ENCODE measurements around the gene NTRK3. TPM values are rescaled to one million over a fixed set of nuclear protein-coding genes. Genes with fewer than 3 reads are reported as not detected.

The NTRK3 gene
- total and polyA plus RNA-seq, 9 donors: 1.8 to 7.9 (median 3.2) TPM

DNA sequence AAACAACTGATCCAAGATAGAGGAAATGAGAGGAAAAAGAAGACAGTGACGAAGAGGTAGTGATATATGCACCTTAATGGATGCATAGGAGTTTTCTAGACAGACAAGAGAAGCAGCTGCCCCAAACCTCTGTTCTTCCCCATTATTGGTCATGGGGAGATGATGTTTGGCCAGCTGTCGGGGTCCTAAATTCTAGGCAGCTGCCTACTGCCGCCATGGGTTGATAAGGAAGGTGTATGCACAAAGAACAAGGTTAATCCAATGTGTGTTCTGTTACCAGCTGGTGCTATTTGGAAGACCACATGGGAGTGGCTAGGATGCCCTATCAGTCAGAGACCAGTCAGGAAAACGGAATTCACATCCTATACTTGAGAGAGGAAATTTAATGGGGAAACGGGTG lies 47.4 kb downstream of the NTRK3 start:
- H3K36me3 ChIP-seq (ENCODE audit: control insufficient read depth, insufficient read depth, low read length): no peaks in the 10 kb centered on the region
- no peak overlapping the region for H3K4me3 ChIP-seq (ENCODE audit: low read length)
- 74% methylated on average over 3 of the region's 5 CpGs for WGBS (ENCODE audit: insufficient coverage)
- no peak overlapping the region for H3K27ac ChIP-seq (ENCODE audit: low read length)
- no peak for DNase-seq
- H3K9me3 ChIP-seq (replicated peaks; ENCODE audit: control insufficient read depth, low read depth, low read length): no peaks in the 10 kb centered on the region
- H3K4me1 ChIP-seq (ENCODE audit: control insufficient read depth, insufficient read depth, low read length): no peaks in the 10 kb centered on the region
- H3K27me3 ChIP-seq (ENCODE audit: control insufficient read depth, insufficient read depth, low read length): no peaks in the 10 kb centered on the region

DNA sequence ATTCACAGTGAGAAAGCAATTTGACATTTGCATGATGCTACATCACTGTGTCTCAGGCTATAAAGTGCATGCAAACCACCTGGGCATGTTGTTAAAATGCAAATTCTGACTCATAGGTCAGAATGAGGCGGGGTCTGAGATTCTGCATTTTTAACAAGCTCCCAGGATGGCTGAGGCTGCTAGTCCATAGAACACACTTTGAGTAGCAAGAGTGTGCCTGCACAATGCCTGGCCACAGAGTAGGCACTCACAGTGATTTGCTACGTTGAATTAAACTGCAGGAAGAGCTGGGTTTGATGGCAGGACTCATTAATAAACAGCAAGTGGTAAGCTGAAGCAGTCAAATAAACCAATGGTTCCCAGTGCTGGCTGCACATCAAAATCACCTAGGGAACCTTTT lies 48.1 kb downstream of the NTRK3 start:
- 50% methylated on average over 2 of the region's 2 CpGs for WGBS (ENCODE audit: insufficient coverage)

DNA sequence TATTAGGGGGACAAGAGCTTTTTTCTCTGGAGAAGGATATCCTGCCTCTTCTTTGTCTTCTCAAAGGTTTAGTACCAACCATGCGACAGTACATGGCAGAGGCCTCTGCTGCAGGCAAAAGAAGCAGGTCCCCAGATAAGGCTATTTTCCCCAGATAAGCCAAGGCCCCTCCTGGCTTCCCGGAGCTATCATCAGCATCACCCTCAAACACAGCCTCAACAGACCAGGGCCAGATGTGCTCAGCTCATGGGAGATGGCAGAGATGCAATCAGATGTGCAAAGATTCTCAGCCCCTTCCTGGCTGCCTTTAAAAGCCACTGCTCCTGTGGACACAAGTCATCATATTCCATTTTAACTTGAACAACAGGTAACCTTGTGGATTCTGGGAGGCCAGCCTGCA lies 49.0 kb downstream of the NTRK3 start:
- H3K36me3 ChIP-seq (ENCODE audit: control insufficient read depth, insufficient read depth, low read length): no peaks in the 10 kb centered on the region
- H3K4me3 ChIP-seq (ENCODE audit: low read length): no peak overlapping the region
- WGBS (ENCODE audit: insufficient coverage): 75% methylated on average over 2 of the region's 2 CpGs

More for the DNA sequence above, 48.1 kb downstream of the NTRK3 start:
- H3K27me3 ChIP-seq (ENCODE audit: control insufficient read depth, insufficient read depth, low read length): no peaks in the 10 kb centered on the region
- no peak for DNase-seq
- no peak overlapping the region for H3K4me3 ChIP-seq (ENCODE audit: low read length)
- H3K27ac ChIP-seq (ENCODE audit: low read length): no peak overlapping the region
- H3K9me3 ChIP-seq (replicated peaks; ENCODE audit: control insufficient read depth, low read depth, low read length): no peaks in the 10 kb centered on the region
- no peaks in the 10 kb centered on the region for H3K4me1 ChIP-seq (ENCODE audit: control insufficient read depth, insufficient read depth, low read length)
- H3K36me3 ChIP-seq (ENCODE audit: control insufficient read depth, insufficient read depth, low read length): no peaks in the 10 kb centered on the region

DNA sequence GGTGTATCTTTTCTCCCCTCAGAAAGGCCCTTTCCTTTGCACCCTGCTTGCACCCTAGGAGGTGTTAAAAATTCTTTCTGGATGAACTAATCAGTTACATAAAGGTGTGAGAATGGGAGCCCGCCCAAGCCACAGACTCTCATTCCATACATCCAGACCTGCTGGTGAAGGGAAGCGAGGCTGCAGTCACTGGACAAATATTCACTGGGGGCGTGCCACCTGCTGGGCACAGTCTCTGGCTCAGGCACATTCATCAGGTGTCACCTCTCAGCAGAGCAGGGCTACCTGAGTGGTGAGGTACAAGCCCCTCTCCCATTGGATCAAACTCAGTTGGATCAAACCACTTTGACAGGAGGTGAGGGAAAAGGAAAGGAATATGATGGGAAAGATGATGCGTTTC lies 52.0 kb downstream of the NTRK3 start:
- 63% methylated on average over 2 of the region's 4 CpGs for WGBS (ENCODE audit: insufficient coverage)
- Histone ChIP-seq H3K27ac (ENCODE audit: low read length) (no peak overlapping the region), H3K27me3 (ENCODE audit: control insufficient read depth, insufficient read depth, low read length) (no peaks in the 10 kb centered on the region), H3K9me3 (replicated peaks; ENCODE audit: control insufficient read depth, low read depth, low read length) (no peaks in the 10 kb centered on the region), H3K36me3 (ENCODE audit: control insufficient read depth, insufficient read depth, low read length) (no peaks in the 10 kb centered on the region), H3K4me3 (ENCODE audit: low read length) (no peak overlapping the region), H3K4me1 (ENCODE audit: control insufficient read depth, insufficient read depth, low read length) (peaks cover 16% of the 10 kb centered on the region)
- no peak for DNase-seq

More for the DNA sequence above, 49.0 kb downstream of the NTRK3 start:
- DNase-seq: no peak
- Histone ChIP-seq H3K27me3 (ENCODE audit: control insufficient read depth, insufficient read depth, low read length) (no peaks in the 10 kb centered on the region), H3K27ac (ENCODE audit: low read length) (no peak overlapping the region), H3K4me1 (ENCODE audit: control insufficient read depth, insufficient read depth, low read length) (peaks cover 4% of the 10 kb centered on the region), H3K9me3 (replicated peaks; ENCODE audit: control insufficient read depth, low read depth, low read length) (no peaks in the 10 kb centered on the region)

DNA sequence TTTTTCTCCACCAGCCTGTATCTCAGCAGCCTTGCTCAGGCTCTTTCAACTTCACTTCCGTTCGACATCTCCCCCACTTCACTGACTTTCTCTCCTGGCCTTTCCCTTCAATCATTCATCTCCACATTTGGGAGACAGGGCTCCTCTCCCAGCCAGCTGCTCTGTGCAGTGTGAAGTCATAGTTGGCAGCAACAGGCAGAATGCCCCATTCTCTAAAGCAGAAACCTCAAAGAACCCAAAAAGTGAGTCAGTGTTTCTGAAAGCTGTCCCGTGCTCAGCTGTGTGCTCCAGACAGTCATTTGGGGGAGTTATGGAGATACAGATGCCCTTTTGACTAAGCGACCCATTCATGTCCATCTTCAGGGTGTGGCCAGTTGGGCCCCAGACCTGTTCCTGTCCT lies 54.3 kb downstream of the NTRK3 start:
- no peaks in the 10 kb centered on the region for H3K9me3 ChIP-seq (replicated peaks; ENCODE audit: control insufficient read depth, low read depth, low read length)
- H3K27me3 ChIP-seq (ENCODE audit: control insufficient read depth, insufficient read depth, low read length): peaks cover 7% of the 10 kb centered on the region
- WGBS (ENCODE audit: insufficient coverage): no CpG with 5 or more reads among the region's 4 CpGs
- peak overlapping the region; percentile 33 for H3K27ac ChIP-seq (ENCODE audit: low read length)
- H3K4me1 ChIP-seq (ENCODE audit: control insufficient read depth, insufficient read depth, low read length): peaks cover 16% of the 10 kb centered on the region
- H3K4me3 ChIP-seq (ENCODE audit: low read length): no peak overlapping the region
- H3K36me3 ChIP-seq (ENCODE audit: control insufficient read depth, insufficient read depth, low read length): no peaks in the 10 kb centered on the region
- peak; percentile 68 for DNase-seq

- DNase-seq: no peak
- H3K4me3 ChIP-seq (ENCODE audit: low read length): no peak overlapping the region
- H3K4me1 ChIP-seq (ENCODE audit: control insufficient read depth, insufficient read depth, low read length): peaks cover 16% of the 10 kb centered on the region
- no CpG with 5 or more reads among the region's 3 CpGs for WGBS (ENCODE audit: insufficient coverage)
- H3K36me3 ChIP-seq (ENCODE audit: control insufficient read depth, insufficient read depth, low read length): no peaks in the 10 kb centered on the region
- H3K27ac ChIP-seq (ENCODE audit: low read length): no peak overlapping the region
- peaks cover 7% of the 10 kb centered on the region for H3K27me3 ChIP-seq (ENCODE audit: control insufficient read depth, insufficient read depth, low read length)
- no peaks in the 10 kb centered on the region for H3K9me3 ChIP-seq (replicated peaks; ENCODE audit: control insufficient read depth, low read depth, low read length)
These were observed 55.3 kb downstream of the NTRK3 start for GRCh38 chr15:88201207-88201606.

DNA sequence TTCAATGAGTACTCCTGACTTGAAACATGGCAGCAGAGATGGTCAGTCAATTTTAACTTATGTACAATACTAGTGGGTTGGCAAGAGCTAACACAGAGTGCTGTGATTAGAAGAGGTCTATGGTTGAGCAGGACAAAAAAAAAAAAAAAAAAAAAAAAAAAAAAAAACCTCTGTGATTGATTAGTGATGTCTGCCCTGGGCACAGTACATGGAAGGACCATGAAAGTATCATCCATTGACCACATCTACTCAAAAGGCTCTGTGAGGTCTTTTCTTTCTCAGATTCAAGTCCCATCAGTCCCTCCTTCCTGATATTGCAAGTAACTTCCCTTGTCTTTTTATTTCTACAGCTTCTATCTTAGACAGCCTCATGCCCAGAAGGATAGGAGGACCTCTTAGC lies 59.6 kb downstream of the NTRK3 start:
- H3K36me3 ChIP-seq (ENCODE audit: control insufficient read depth, insufficient read depth, low read length): no peaks in the 10 kb centered on the region
- H3K4me1 ChIP-seq (ENCODE audit: control insufficient read depth, insufficient read depth, low read length): peaks cover 9% of the 10 kb centered on the region

DNA sequence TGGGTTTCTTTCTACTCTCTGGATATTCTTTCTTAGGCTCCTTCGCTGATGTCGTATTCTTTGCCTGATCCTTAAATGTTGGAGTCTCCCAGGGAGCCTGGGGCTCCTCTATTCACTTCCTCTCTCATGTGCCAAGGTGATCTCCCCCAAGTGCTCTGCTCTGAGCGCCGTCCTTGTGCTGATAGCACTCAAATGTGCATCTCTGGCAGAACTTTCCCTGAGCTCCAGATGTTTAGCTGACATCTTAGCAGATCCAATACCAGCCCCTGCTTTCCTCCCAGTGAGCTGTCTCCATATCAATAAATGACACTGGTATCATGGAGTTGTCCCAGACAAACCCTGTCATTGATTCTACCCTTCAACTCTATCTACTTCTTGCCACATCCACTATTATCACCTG lies 62.4 kb downstream of the NTRK3 start:
- Histone ChIP-seq H3K36me3 (ENCODE audit: control insufficient read depth, insufficient read depth, low read length) (no peaks in the 10 kb centered on the region), H3K9me3 (replicated peaks; ENCODE audit: control insufficient read depth, low read depth, low read length) (no peaks in the 10 kb centered on the region), H3K4me1 (ENCODE audit: control insufficient read depth, insufficient read depth, low read length) (peaks cover 7% of the 10 kb centered on the region), H3K27ac (ENCODE audit: low read length) (no peak overlapping the region), H3K4me3 (ENCODE audit: low read length) (no peak overlapping the region), H3K27me3 (ENCODE audit: control insufficient read depth, insufficient read depth, low read length) (peaks cover 5% of the 10 kb centered on the region)
- 76% methylated on average over 4 of the region's 4 CpGs for WGBS (ENCODE audit: insufficient coverage)
- no peak for DNase-seq

More for the DNA sequence above, 59.6 kb downstream of the NTRK3 start:
- DNase-seq: no peak
- Histone ChIP-seq H3K27me3 (ENCODE audit: control insufficient read depth, insufficient read depth, low read length) (peaks cover 7% of the 10 kb centered on the region), H3K9me3 (replicated peaks; ENCODE audit: control insufficient read depth, low read depth, low read length) (no peaks in the 10 kb centered on the region), H3K27ac (ENCODE audit: low read length) (no peak overlapping the region), H3K4me3 (ENCODE audit: low read length) (no peak overlapping the region)

DNA sequence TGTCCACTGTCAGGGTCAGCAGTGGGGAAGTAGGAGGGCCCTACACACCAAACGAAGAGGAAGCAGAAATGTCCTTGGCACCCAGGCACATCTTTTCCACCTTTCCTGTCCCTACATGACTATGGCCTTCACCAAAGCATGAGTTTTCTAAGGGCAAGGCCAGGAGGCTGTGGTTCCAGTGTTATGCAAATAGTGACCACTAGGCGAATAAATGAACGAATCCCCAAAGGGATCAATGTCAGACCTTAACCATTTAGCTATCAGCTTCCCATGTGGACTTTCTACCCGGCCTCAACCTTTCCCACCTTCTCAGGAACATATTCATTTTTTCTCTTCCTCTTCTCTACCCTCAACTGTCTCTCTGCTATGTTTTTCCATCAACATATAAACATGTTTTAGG lies 63.1 kb downstream of the NTRK3 start:
- DNase-seq: no peak

GRCh38 chr15:88191812-88192165 lies 64.8 kb downstream of the NTRK3 start:
- Histone ChIP-seq H3K4me1 (ENCODE audit: control insufficient read depth, insufficient read depth, low read length) (peaks cover 9% of the 10 kb centered on the region), H3K27me3 (ENCODE audit: control insufficient read depth, insufficient read depth, low read length) (no peaks in the 10 kb centered on the region), H3K27ac (ENCODE audit: low read length) (no peak overlapping the region), H3K36me3 (ENCODE audit: control insufficient read depth, insufficient read depth, low read length) (no peaks in the 10 kb centered on the region), H3K9me3 (replicated peaks; ENCODE audit: control insufficient read depth, low read depth, low read length) (no peaks in the 10 kb centered on the region), H3K4me3 (ENCODE audit: low read length) (no peak overlapping the region)
- peak; percentile 40 for DNase-seq
- WGBS (ENCODE audit: insufficient coverage): 44% methylated on average over 8 of the region's 10 CpGs

More for the DNA sequence above, 63.1 kb downstream of the NTRK3 start:
- H3K36me3 ChIP-seq (ENCODE audit: control insufficient read depth, insufficient read depth, low read length): no peaks in the 10 kb centered on the region
- peaks cover 9% of the 10 kb centered on the region for H3K4me1 ChIP-seq (ENCODE audit: control insufficient read depth, insufficient read depth, low read length)
- WGBS (ENCODE audit: insufficient coverage): 58% methylated on average over 3 of the region's 4 CpGs
- no peak overlapping the region for H3K4me3 ChIP-seq (ENCODE audit: low read length)
- H3K27ac ChIP-seq (ENCODE audit: low read length): no peak overlapping the region
- peaks cover 3% of the 10 kb centered on the region for H3K27me3 ChIP-seq (ENCODE audit: control insufficient read depth, insufficient read depth, low read length)
- H3K9me3 ChIP-seq (replicated peaks; ENCODE audit: control insufficient read depth, low read depth, low read length): no peaks in the 10 kb centered on the region

GRCh38 chr15:88190232-88190631 lies 66.3 kb downstream of the NTRK3 start:
- 70% methylated on average over 1 of the region's 3 CpGs for WGBS (ENCODE audit: insufficient coverage)
- Histone ChIP-seq H3K9me3 (replicated peaks; ENCODE audit: control insufficient read depth, low read depth, low read length) (no peaks in the 10 kb centered on the region), H3K27me3 (ENCODE audit: control insufficient read depth, insufficient read depth, low read length) (no peaks in the 10 kb centered on the region), H3K4me1 (ENCODE audit: control insufficient read depth, insufficient read depth, low read length) (peaks cover 9% of the 10 kb centered on the region), H3K4me3 (ENCODE audit: low read length) (no peak overlapping the region), H3K36me3 (ENCODE audit: control insufficient read depth, insufficient read depth, low read length) (no peaks in the 10 kb centered on the region), H3K27ac (ENCODE audit: low read length) (no peak overlapping the region)
- no peak for DNase-seq
